IMR-90 (cell line): Measurements from ENCODE around the gene RTKN. TPM values are rescaled to one million over a fixed set of nuclear protein-coding genes. Genes with fewer than 3 reads are reported as not detected.

ENCODE experiments used
- ATAC-seq: fragments of 200-7000 bp; cut with Tn5 transposase; 2 replicates; pipeline ENCODE4 v1.9.1; 2020; ENCODE audit warnings: low read depth, mild to moderate bottlenecking, moderate library complexity
- BruUV-seq: library from RNA; stranded (reverse); fragments of 400-500 nt; replicated peaks from 2 replicates; lab custom pipeline; 2021; lab: Mats Ljungman, UMichigan
- CTCF ChIA-PET: fragments of 300-600 bp; formaldehyde crosslinking; extraction: SDS; loops from one replicate; lab custom pipeline; 2021; ENCODE audit warnings: antibody characterized with exemption; lab: Yijun Ruan, JAX
- POLR2A ChIA-PET: fragments of 300-600 bp; sonication (Branson Sonifier 250); formaldehyde crosslinking; loops from one replicate; lab custom pipeline; 2022; ENCODE audit warnings: antibody characterized with exemption; ENCODE audit not compliant: unreplicated experiment; lab: Charles Lee
- DNase-seq: peaks from one replicate; pipeline ENCODE4 v3.0.0; 2013
- H2AFZ ChIP-seq: replicated peaks from 2 replicates; pipeline ENCODE3; 2013; ENCODE audit warnings: low read length, mild to moderate bottlenecking; ENCODE audit not compliant: poor library complexity
- H2AK5ac ChIP-seq: 2 replicates; pipeline ENCODE4 v1.6.1; 2013; ENCODE audit warnings: low read depth, low read length, inconsistent platforms
- H2AK9ac ChIP-seq: replicated peaks from 2 replicates; pipeline ENCODE3; 2013; ENCODE audit warnings: mild to moderate bottlenecking, low read depth, low read length, moderate library complexity; ENCODE audit not compliant: poor library complexity
- H2BK120ac ChIP-seq: 2 replicates; pipeline ENCODE4 v1.6.1; 2013; ENCODE audit warnings: low read depth, low read length, inconsistent platforms
- H2BK15ac ChIP-seq: 3 replicates; pipeline ENCODE4 v1.6.1; 2013; ENCODE audit warnings: low read depth, low read length, inconsistent platforms
- H2BK20ac ChIP-seq: 2 replicates; pipeline ENCODE4 v1.6.1; 2013; ENCODE audit warnings: low read depth, mild to moderate bottlenecking, inconsistent platforms, low read length, moderate library complexity
- H2BK5ac ChIP-seq: 2 replicates; pipeline ENCODE4 v1.6.1; 2013; ENCODE audit warnings: mild to moderate bottlenecking, low read depth, low read length, inconsistent platforms; ENCODE audit not compliant: poor library complexity, severe bottlenecking
- H3K14ac ChIP-seq: replicated peaks from 2 replicates; pipeline ENCODE4 v1.6.1; 2013; ENCODE audit warnings: low read depth, low read length, inconsistent platforms
- H3K18ac ChIP-seq: 2 replicates; pipeline ENCODE4 v1.6.1; 2013; ENCODE audit warnings: low read depth, low read length, control low read depth
- H3K23ac ChIP-seq: 2 replicates; pipeline ENCODE4 v1.6.1; 2013; ENCODE audit warnings: low read depth, low read length, inconsistent platforms
- H3K27ac ChIP-seq: 2 replicates; pipeline ENCODE4 v1.5.1; 2013; ENCODE audit warnings: mild to moderate bottlenecking, control low read depth, low read length; ENCODE audit not compliant: insufficient read depth
- H3K27me3 ChIP-seq: 2 replicates; pipeline ENCODE4 v1.6.1; 2013; ENCODE audit warnings: low read length; ENCODE audit not compliant: control insufficient read depth, insufficient read depth
- H3K36me3 ChIP-seq: 2 replicates; pipeline ENCODE4 v1.6.1; 2013; ENCODE audit warnings: low read length, mixed read lengths; ENCODE audit not compliant: control insufficient read depth, insufficient read depth
- H3K4ac ChIP-seq: 2 replicates; pipeline ENCODE4 v1.6.1; 2013; ENCODE audit warnings: low read depth, low read length, inconsistent platforms
- H3K4me1 ChIP-seq: 2 replicates; pipeline ENCODE4 v1.6.1; 2013; ENCODE audit warnings: low read length, mixed read lengths; ENCODE audit not compliant: control insufficient read depth, insufficient read depth
- H3K4me2 ChIP-seq: 2 replicates; pipeline ENCODE4 v1.6.1; 2013; ENCODE audit warnings: low read depth, mild to moderate bottlenecking, control low read depth, low read length, moderate library complexity
- H3K4me3 ChIP-seq: 2 replicates; pipeline ENCODE4 v1.5.1; 2013; ENCODE audit warnings: low read depth, mild to moderate bottlenecking, control low read depth, low read length, moderate library complexity; ENCODE audit not compliant: insufficient read depth
- H3K56ac ChIP-seq: 2 replicates; pipeline ENCODE4 v1.6.1; 2013; ENCODE audit warnings: low read length, inconsistent platforms; ENCODE audit not compliant: insufficient read depth; ENCODE audit errors: extremely low read depth
- H3K79me1 ChIP-seq, 2 experiments: 2 replicates each; pipeline ENCODE4 v1.6.1; 2013; ENCODE audit warnings: low read length in 2 of 2, inconsistent platforms in 1 of 2, low read depth in 1 of 2
- H3K9ac ChIP-seq: 2 replicates; pipeline ENCODE4 v1.6.1; 2013; ENCODE audit warnings: low read depth, low read length, control low read depth
- H3K9me1 ChIP-seq: 2 replicates; pipeline ENCODE4 v1.6.1; 2013; ENCODE audit warnings: low read length, inconsistent platforms; ENCODE audit not compliant: insufficient read depth
- H3K9me3 ChIP-seq: 2 replicates; pipeline ENCODE4 v1.6.1; 2013; ENCODE audit warnings: low read length; ENCODE audit not compliant: control insufficient read depth, insufficient read depth
- H4K20me1 ChIP-seq: 2 replicates; pipeline ENCODE4 v1.6.1; 2013; ENCODE audit warnings: low read length, inconsistent platforms; ENCODE audit not compliant: insufficient read depth
- H4K5ac ChIP-seq: 2 replicates; pipeline ENCODE4 v1.6.1; 2013; ENCODE audit warnings: mild to moderate bottlenecking, low read depth, low read length, control low read depth
- H4K8ac ChIP-seq, 2 experiments: 2 replicates each; pipeline ENCODE4 v1.6.1; 2013; ENCODE audit warnings: low read depth in 2 of 2, low read length in 2 of 2, control low read depth in 1 of 2, inconsistent platforms in 1 of 2
- H4K91ac ChIP-seq: 2 replicates; pipeline ENCODE4 v1.6.1; 2013; ENCODE audit warnings: low read depth, low read length, inconsistent platforms; ENCODE audit not compliant: insufficient read depth
- CEBPB ChIP-seq: IDR thresholded peaks from 2 replicates; pipeline ENCODE4 v1.6.1; 2012; ENCODE audit warnings: low read depth, low read length, improper control_type of control experiment
- MAFK ChIP-seq: IDR thresholded peaks from 2 replicates; pipeline ENCODE4 v1.6.1; 2012; ENCODE audit warnings: low read depth, low read length, improper control_type of control experiment
- MXI1 ChIP-seq: IDR thresholded peaks from 2 replicates; pipeline ENCODE4 v1.6.1; 2012; ENCODE audit warnings: low read depth, mild to moderate bottlenecking, low read length, moderate library complexity, borderline replicate concordance
- RAD21 ChIP-seq: IDR thresholded peaks from 2 replicates; pipeline ENCODE4 v1.6.1; 2012; ENCODE audit warnings: low read length, improper control_type of control experiment
- WGBS, 2 experiments: methylation state at CpG; one replicate each; pipeline versions ENCODE4 v1.1.5 to v1.1.7; 2013; ENCODE audit warnings: missing lambda C conversion rate in 2 of 2; ENCODE audit not compliant: insufficient read length in 1 of 2; ENCODE audit errors: extremely low coverage in 2 of 2; 5-methylcytosine and 5-hydroxymethylcytosine counted together
- dilution Hi-C: fragments of 300-500 bp; cut with HindIII; formaldehyde crosslinking; loops from one replicate; pipeline ENCODE4 v1.14.3; 2018; ENCODE audit warnings: low sequenced_read_pairs; ENCODE audit not compliant: unreplicated experiment
- in situ Hi-C: fragments of 300-500 bp; cut with MboI; formaldehyde crosslinking; loops from 3 replicates; pipeline ENCODE4 v1.14.3; 2019; ENCODE audit warnings: low sequenced_read_pairs, inconsistent platforms, mixed read lengths
- intact Hi-C: fragments of 100-400 bp; cut with micrococcal nuclease; formaldehyde crosslinking; loops from 2 replicates; pipeline ENCODE4 v1.10.0; 2022
- polyA plus RNA-seq, 3 experiments: library from polyadenylated mRNA; depleted of rRNA; stranded (reverse); fragments of >200 nt; gene quantifications; 2 replicates each; pipeline ENCODE4 v1.2.3, GENCODE V29; 2012; ENCODE audit warnings: low replicate concordance in 1 of 3
- total RNA-seq: library from RNA; depleted of rRNA; stranded (reverse); fragments of >200 nt; gene quantifications from 2 replicates; pipeline ENCODE4 v1.2.3, GENCODE V29; 2012
- TF ChIP-seq, protein P1 (sequence below): fragments of 150-350 bp; IDR thresholded peaks from 2 replicates; pipeline ENCODE4 v1.6.1; 2016; ENCODE audit warnings: low read depth, mild to moderate bottlenecking, low read length, moderate library complexity, borderline replicate concordance

The RTKN gene
- total and polyA plus RNA-seq, 2 of the 4 experiments (the other 2 are of a cell fraction) = 11.1 to 19.7 TPM

DNA sequence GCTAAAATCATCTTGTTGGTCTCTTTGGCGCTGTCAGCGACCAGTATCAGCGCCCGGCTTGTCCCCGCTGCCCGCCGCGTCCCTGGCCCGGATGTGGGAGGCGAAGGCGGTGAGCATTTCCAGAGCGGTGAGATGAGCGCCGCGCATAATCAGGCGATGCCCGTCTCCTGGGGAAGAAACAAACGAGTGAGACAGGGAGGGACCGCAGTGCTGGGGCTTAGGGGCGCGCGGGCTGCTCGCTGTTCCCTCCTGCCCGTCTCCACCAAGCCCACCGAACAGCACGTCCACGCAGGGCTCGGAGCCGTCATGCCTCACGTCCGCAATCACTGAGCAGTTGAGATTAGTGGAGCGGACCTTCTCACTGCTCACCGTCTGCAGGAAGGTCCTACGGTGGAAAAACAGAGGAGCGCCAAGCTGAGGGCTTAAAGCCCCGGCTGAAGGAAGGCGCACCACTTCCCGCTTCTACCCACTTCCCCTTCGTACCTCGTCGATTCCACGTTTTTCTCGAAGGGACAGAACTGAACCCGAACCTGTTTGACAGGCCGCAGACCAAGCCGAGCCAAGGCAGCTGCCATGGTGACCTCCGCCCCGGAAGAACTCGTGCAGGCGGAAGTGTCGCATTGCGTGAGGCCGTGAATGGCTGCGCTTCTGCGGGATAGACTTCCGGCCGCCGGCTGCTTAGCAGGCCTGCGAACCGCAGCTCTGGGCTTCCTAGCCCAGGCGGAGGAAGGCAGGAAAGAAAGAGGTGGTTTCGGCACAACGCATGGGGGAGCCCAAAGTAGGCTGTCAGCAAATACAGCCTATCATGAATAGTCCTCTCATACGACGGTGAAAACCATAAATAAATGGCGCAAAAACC lies 30.6 kb upstream of the RTKN start, which contains the start of gene MRPL53:
MRPL53 (minus strand) TSS at position 595 of the 859 bp plus-strand sequence; CDS start at position 575, 20 bp downstream.
- no peaks in the 10 kb centered on the region for H3K27me3 ChIP-seq
- TSS peak; percentile 86 for BruUV-seq
- H4K8ac ChIP-seq = peak within 1 kb of the TSS; percentile 97 to 99
- dilution Hi-C loops (no loop called here), in situ Hi-C loops (no loop called here), intact Hi-C loops (no loop called here)
- no peaks in the 10 kb centered on the region for H4K20me1 ChIP-seq
- ChIA-PET POLR2A (interaction anchor here (1.1 kb wide), 1 partner anchor 9 kb away, joined by 5 read pairs; no protein-coding TSS in a partner anchor), CTCF (no interaction called here)
- no peaks in the 10 kb centered on the region for H3K9me1 ChIP-seq
- WGBS, 2 experiments = 3% methylated on average over 34 of the region's 66 CpGs; no CpG with 5 or more reads in 1 of the 2 experiments
- peak; percentile 91 for ATAC-seq
- H4K91ac ChIP-seq = peak within 1 kb of the TSS; percentile 89
- H3K4ac ChIP-seq = peak within 1 kb of the TSS; percentile 95
- H3K36me3 ChIP-seq = peaks cover 20% of the 10 kb centered on the region
- H3K18ac ChIP-seq = peak within 1 kb of the TSS; percentile 62
- H3K9ac ChIP-seq = peak within 1 kb of the TSS; percentile 93
- TF ChIP-seq MXI1 = no peak; the same call in 1 of the 2 replicates
- TF ChIP-seq RAD21 = no peak
- TF ChIP-seq, protein P1, sequence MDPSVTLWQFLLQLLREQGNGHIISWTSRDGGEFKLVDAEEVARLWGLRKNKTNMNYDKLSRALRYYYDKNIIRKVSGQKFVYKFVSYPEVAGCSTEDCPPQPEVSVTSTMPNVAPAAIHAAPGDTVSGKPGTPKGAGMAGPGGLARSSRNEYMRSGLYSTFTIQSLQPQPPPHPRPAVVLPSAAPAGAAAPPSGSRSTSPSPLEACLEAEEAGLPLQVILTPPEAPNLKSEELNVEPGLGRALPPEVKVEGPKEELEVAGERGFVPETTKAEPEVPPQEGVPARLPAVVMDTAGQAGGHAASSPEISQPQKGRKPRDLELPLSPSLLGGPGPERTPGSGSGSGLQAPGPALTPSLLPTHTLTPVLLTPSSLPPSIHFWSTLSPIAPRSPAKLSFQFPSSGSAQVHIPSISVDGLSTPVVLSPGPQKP = no peak
- TF ChIP-seq MAFK = no peak
- peak; percentile 21; the same call in 1 of the 2 replicates for TF ChIP-seq CEBPB
- peak within 1 kb of the TSS; percentile 48; the same call in 1 of the 2 replicates for H2BK120ac ChIP-seq
- peak within 1 kb of the TSS; percentile 77 for H3K4me3 ChIP-seq
- H3K79me1 ChIP-seq = peaks cover 3 to 33% of the 10 kb centered on the region in 2 experiments; a peak in 3 of 4 replicates
- no peak within 1 kb of the TSS for H2BK15ac ChIP-seq
- peak within 1 kb of the TSS; percentile 96 for H3K14ac ChIP-seq
- peak within 1 kb of the TSS; percentile 97 for H3K23ac ChIP-seq
- H2BK20ac ChIP-seq = no peak within 1 kb of the TSS
- peaks cover 4% of the 10 kb centered on the region; the same call in 1 of the 2 replicates for H3K4me1 ChIP-seq
- H3K9me3 ChIP-seq = no peaks in the 10 kb centered on the region
- peak within 1 kb of the TSS; percentile 89 for H2BK5ac ChIP-seq
- peak; percentile 92 for DNase-seq
- H2AFZ ChIP-seq = peak within 1 kb of the TSS; percentile 92
- H3K27ac ChIP-seq = peak within 1 kb of the TSS; percentile 91
- peak within 1 kb of the TSS; percentile 96 for H4K5ac ChIP-seq
- peak within 1 kb of the TSS; percentile 89 for H3K4me2 ChIP-seq
- H2AK5ac ChIP-seq = peak within 1 kb of the TSS; percentile 90
- peak within 1 kb of the TSS; percentile 87 for H2AK9ac ChIP-seq
- H3K56ac ChIP-seq = peak within 1 kb of the TSS; percentile 84
